Hindlimb muscle (tissue), 1 donor: ENCODE measurements around the gene ZBTB7C. TPM values are rescaled to one million over a fixed set of nuclear protein-coding genes. Genes with fewer than 3 reads are reported as not detected.

Experiments used
- DNase-seq: peaks from one replicate; pipeline ENCODE4 v3.0.0-alpha.2; 2013
- polyA plus RNA-seq: library from polyadenylated mRNA; unstranded; fragments of 120-200 nt; gene quantifications from one replicate; pipeline ENCODE4 v1.2.1, GENCODE V29; 2013; ENCODE audit not compliant: insufficient read length

ZBTB7C gene
- polyA plus RNA-seq, 1 donor = 5.8 TPM

DNA sequence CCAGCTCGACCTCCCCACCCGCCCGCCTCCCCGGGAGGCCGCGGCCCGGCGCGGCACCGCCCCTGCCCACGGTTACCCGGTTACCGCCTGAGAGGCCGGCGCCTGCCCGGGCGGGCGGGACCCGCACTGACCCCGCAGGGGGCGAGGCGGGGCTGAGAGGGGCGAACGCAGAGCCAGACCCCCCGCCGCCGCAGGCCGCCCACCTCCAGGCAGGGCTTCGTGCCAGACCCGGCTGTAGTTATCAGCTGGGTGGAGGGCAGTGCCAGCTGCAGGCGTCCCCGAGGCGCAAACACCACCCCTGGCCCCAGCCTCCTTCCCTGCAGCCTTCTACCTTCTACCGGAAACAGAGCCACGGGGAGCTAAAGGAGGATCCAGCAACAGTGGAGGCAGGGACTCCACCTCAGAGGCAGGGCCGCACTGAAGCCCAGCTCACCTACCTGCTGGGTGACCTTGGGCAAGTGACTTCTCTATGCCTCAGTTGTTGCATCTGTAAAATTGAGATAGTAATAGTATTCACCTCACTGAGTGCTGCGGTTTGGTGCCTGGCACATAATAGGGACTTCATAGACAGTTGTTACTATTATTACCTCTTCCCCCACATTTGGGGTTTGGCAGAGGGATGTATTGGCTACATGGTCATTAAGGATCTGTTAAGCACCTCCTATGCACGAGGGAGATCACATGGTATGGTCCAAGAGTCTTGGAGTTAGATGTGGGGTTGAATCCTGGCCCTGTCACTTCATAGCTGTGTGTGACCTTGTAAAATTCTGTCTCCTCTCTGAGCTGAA lies 247.1 kb downstream of the ZBTB7C start:
- DNase-seq = no peak

DNA sequence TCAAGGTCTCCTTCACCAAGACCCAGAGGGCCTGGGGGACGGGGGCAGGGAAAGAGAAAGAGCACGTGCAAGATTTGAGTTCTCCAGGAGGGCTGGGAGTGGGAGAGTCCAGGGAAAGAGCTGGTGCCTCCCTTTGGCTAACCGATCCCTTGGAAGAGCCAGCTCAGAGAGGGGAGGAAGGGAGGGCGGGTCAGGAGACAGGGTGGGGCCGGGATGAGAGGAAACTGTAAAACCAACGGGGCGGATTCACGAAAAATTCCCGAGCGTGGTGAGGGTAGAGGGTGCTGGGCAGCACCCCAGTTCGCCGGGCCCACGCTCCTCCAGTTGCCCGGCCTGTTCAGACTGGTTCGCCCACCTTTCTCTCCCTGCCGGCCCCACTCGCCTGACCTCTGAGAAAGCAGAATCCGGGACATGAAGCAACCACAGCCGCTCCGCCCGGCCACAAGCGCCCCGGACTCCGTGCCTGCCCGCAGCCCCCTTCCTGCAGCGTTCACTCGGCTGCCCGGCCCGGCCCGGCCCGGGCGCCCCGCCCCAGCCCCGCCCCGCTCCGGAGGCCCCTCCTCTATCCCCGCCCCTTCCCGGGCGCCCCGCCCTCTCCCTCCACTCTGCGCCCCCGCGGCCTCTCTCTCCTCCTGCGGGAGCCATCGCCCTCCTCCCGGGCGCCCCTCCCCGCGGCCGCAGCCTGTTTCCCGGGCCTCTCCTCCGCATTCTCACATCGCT lies 247.8 kb downstream of the ZBTB7C start:
- peak; percentile 79 for DNase-seq

DNA sequence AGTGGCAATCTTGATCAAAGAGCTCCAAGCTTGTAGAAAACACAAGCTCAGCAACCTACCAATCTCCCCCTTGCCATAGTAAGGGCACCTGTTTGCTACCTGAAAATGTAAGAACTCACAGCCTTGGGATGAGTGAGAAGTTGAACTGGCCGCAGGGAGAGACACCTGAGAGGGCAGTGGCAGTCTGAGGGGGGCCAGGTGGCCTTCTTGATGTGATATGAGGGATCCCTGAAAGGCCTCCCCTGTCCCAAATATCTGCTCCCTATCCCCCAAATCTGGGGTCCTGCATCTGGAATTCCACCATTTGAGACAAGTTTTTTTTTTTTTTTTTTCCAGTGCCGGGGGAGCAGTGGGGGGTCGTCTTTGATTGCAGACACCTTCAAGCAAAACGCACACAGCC lies 248.6 kb downstream of the ZBTB7C start:
- DNase-seq = no peak

DNA sequence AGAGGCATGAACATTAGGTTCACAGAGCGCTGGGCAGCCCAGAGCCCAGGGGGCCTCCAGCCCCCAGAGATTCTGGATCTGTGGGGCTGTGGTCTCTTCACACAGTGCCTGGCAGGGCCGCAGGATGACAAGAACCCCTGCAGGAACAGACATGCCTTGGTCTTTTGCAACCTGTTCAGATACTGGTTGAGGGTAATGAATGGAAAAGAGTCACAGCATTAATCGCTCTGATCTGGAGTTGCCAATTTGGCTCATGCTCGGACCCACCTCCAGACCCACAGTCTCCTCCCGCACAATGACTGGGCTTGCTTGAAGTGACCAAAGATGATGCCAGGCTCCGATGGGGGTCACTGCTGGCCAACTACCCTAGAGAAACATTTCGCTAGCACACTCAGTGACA lies 249.4 kb downstream of the ZBTB7C start:
- no peak for DNase-seq

DNA sequence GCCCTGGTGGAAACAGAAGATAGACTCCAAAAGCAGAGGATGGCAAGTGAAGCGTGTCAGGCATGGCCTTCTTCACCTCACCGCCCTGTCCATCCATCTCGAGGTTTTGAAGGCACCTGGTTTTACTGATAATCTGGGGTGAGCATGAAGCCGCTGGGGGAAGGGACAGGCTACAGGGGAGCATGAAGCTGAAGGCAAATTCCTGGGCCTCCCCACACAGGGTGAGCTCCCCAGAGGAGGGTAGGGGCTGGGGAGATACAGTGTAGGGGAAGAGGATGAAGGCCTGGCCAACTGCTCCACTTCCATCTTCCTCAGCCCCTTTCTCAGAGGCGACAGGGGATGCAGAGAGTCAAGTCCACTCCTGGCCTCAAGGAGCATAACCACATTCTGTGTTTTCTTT lies 250.5 kb downstream of the ZBTB7C start:
- no peak for DNase-seq

DNA sequence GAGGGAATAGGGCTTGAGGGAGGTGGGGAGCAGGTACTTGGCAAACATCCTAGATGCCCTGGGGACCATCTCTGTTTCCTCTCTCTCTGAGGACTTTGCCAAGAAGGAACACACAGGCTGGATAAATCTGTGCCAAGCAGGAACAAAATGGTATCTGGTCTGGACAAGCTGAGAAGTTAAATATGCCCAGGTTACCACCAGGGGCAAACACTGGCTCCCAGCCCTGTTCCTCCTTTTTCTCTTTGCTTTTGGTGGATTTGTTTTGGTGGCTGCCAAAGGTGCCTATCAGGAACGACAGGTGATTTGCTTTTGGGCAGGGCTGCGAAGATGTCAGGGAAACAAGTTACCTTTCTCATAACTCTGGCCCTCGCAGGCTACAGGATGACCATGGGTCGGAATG lies 251.2 kb downstream of the ZBTB7C start:
- no peak for DNase-seq

DNA sequence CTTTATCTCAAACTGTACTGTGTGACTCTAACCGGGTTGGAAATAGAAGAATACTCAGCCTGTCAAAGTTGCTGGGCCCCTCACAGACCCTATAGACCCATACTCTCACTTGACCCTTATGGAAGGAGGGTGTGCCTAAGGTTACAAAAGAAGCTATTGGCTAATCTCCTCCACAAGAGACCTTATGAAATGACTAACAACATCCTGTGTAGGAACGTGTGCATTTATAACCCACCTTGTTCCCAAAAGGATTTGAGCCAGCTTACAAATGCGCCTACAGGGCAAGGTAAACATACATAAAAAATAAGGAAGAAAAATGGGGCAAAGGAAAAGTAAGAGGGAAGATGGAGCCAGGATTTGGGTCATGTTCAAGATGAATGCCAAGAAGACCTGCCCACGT lies 253.3 kb downstream of the ZBTB7C start:
- no peak for DNase-seq

DNA sequence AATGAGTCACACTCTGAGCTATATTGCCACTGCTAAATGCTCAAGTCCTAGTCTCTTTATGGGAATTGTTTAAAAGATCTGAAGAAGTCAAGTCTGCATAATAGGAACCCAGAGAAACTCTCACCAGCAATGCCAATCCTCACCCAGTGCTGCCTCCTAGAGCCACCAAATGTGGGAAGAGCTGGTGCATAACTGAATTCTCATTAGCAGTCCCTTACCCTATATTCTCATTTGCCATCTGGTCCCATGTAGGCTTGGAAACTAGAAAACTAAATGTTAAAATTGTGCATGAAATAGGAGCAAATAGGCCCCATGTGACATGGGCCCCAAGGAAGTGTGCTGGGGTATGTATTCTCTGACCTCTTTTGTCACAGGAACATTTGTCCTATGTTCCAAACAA lies 254.4 kb downstream of the ZBTB7C start:
- DNase-seq = no peak

DNA sequence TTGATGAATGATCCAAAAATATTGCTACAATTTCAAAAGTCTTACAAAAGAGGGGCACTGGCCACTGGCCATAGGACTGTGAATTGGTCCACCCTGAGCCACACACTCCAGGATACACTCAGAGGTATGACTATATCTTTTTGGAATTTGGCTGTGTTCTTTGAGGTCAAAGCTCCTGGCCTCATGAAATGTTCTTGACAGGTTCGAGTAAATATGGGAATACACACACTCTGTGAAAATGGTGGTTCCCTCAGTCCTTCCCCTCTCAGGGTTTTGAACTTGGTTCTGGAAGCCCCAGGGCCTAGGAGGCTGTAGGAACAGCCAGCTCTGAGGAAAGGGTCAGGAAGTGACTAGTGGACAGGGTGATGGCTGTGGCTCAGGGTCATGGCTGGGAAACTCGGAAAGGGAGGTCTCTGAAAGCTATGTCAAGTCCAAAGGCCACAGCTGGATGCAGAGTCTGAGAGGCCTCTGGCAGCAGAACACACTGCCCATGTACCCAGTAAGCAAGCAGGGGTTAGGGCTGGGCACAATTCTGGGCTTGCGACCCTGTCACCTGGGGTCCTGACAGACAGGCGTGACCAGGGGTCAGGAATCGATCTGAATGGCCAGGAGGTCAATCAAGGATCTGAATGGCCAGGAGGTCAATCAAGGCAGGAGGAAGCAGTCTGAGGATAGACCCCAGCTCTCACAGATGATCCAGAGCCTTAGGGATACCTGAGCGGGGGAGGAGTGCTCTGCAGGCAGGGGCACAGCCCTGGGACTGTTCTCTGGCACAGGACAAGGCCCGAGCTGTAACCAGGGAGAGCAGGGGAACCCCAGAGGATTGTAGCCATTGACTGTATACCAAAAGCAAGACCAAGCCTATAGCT lies 255.3 kb downstream of the ZBTB7C start:
- DNase-seq = no peak

DNA sequence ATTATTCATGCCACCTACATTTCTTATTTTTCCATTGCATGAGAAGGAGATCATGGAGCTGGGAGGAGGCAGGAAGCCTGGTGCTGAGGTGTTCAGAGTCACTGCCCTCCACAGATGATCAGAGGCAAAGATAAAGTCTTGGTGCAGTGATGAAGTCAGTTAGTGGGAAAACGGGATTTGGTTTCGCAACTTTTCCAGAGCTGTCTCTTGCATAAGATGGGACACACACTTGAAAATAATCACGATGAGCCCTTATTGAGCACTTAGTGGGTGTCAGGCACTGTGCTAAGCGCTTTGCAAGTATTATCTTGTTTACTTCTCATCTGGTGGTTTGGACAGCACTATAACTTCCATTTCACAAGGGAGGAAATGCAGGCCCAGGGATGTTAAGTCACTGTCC lies 256.6 kb downstream of the ZBTB7C start:
- DNase-seq = no peak

DNA sequence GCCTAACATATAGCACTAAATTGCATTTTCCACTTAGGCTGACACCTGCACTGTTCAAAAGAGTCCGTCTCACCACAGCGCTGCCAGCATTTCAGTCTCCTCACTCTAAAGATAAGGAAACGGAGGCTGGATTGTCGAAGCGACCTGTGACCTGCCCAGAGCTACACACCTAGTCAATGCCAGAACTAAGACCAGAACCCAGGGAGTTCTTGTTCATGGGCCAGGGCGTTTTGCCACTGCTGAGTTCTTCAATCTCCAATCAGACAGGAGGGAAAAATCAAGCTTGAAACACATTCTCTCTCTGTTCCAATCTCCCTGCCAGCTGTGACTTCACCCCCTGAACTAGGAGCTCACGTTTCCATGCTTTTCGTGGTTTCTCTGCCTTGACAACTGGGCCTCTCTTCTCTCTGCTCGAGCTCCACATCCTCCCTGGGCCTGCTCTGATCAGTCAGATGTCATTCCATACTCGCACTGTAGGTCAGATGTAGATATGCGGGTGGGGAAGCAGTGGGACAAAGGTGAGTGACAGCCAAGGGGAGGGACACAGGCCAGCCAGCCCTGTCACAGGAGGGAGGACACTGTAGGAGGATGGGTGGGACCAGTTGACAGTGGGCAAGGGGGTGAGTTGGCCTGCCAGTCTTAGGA lies 257.6 kb downstream of the ZBTB7C start:
- no peak for DNase-seq

DNA sequence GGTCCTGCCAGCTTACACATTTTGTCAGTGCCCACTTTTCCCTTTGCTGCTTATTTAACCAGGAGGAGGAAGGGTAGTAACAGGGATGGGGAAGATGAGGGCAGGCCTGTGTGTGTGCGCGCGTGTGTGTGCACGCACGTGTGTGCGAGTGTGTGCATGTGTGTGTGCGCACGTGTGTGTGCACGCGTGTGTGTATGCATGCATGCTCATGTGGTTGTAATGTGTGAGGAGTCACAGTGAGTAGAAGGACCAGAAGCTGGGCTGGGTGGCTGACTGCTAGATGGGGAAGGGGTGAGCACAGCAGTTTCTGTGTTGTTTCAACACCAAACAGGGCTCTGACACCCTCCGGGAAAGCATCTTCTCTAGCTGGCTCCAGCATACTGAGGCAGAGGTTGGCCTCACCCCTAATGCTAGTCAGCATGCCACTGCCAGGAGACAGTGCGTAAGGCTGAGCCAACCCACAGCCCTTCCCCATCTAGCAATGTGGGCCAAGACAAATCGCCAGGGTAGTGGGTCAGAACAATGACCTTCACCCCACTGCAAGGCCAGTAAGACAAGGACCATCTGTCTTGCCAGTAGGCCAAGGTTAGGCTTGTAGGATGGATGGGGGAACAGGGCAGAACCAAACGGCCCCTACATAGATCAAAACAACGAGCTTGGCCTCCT lies 260.0 kb downstream of the ZBTB7C start:
- no peak for DNase-seq

DNA sequence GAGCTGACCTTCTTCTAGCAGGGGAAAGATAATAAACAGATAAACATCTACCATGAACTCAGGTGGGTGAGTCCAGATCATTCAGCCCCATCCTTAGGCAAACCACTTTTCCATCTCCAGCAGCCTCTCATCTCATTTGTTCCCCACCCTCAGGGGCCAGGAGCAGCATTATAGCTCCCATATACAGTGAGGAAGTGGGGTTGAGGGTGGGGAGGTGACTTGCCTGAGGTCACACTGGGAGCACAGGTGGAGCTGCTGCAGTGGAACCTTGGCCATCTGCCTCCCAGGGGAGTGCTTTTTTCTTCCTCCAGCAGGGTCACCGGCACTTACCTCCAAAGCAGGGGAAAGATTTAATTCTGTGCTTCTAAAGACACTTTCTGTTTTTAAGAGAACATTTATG lies 266.2 kb downstream of the ZBTB7C start:
- no peak for DNase-seq

DNA sequence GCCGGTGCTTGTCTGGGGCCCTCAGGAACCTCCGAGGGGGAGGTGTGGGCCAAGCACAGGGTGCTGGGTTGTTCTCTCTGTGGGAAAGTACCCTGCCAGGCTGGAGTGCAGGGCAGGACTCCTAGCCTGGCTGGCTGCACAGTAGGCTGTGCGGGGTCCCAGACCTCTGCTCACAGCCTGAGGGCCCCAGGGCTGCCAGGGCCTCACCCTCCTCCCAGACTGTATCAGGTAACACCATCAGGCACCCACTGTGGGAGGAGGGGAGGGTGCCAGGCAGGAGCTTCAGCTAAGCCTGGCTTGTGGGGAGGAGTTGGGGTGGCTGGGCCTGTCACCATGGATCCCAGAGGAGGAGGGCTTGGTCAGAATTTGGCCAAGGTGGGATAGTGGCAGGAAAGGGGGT lies 266.8 kb downstream of the ZBTB7C start:
- no peak for DNase-seq

DNA sequence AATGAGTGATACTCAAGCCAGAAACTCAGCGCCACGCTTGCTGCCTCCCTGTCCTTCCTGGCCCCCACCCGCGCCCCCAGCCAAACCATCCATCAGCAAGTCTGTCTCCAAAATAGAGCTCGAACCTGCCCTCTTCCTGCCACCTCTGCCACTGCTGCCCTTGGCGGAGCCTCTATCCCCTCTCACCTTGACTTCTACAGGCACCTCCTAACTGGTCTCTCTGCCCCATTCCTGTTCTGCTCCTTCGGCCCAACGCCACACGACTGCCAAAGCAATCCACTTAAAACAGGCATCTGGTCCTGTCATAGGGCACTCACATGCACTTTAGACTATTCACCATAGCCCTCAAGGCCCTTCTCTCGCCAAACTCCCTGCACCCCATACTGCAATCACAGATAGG lies 268.5 kb downstream of the ZBTB7C start:
- DNase-seq = no peak

DNA sequence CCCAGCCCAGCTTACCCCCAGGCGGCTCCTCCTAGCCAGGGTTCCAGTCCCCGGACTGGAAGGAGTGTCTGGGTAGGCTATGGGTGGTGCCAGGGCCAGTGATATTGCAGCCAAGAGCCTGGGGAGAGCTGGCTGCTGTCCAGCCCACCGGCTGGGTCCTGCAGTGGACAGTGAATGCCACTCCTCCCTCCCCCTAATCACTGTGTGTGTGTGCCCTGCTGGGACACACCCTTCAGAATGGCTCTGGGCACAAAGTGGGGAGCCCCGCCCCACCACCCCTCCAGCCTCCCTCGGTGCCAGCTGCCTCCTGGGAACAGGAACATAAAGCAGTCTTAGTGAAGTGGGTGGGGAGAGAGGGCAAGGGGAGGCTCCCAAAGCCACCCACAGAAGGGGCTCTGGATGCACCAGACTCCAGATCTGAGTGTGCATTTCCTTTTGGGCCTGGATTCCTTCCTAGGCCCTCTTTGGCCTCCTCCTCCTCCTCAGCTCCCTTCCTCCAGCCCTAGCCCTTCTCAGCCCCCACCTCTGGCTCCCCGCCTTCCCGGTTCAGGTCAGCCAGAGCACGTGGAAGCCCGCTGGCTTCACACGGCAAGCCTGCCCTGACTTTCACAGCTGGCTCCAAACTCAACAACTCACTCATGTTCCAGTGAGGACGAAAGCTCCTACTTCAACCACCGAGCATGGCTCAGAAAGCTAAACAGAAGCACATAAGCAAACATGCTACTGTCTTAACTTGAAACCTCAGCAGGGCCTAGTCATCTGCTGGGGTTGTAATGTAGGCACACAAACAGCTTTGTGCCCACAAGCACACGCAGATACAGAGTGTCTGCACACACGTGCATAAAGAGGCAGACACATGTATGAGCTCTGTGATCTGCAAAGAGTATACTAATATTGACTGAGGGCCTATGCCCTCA lies 269.5 kb downstream of the ZBTB7C start:
- DNase-seq = no peak

DNA sequence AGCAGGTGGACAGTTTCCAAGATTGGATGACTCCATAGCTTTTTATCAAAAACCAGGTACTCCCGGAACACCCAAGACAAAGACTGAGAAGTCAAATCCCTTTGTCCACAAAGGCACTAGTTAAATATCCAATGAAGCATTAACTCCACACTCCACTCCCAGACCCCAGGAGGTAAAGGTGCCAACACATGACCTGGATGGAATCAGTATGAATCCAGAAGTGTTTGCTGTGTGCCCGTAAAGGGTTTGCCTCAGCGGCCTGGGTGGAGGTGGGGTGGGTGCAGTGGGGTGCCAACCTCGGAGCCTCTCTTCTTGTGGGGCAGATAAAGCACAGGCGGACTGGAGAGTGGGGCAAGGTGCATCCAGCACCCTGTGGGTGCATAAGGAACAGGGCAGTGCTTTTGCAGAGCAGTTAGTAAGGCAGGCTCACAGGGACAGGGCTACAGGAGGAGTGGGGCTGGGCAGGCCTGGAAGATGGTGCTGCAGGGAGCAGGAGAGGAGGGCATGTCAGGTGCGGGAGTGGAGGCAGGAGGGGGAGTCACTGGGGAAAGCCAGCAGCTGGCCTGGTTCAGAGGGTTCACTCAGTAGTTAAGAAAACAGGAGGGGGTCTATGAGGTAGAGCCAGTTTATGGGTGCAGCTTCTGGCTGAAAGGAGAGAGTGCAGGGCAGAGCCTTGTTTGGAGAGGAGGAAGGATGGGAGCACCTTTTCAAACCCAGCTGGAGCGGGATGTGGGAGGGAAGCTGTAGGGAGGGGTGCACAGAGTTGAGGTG lies 270.3 kb downstream of the ZBTB7C start:
- DNase-seq = no peak

DNA sequence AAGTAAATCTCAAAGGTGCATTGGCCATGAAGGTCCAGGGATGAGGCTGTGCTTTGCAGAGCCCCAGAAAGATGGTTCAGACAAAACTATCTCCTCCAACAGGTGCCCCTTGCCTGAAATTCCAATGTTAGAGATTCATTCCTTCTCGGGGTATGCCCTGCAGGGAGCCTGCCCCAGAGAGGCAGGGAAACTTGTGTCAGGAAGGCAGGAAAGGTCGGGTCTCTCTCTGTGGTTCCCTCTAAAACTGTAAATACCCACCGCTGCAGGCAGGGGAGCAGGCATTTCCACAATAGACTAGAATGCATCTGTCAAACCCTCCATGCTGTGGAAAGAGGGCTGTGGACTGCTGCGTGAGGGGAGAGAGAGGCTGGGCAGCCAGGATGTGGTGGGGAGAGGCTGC lies 271.0 kb downstream of the ZBTB7C start:
- no peak for DNase-seq

DNA sequence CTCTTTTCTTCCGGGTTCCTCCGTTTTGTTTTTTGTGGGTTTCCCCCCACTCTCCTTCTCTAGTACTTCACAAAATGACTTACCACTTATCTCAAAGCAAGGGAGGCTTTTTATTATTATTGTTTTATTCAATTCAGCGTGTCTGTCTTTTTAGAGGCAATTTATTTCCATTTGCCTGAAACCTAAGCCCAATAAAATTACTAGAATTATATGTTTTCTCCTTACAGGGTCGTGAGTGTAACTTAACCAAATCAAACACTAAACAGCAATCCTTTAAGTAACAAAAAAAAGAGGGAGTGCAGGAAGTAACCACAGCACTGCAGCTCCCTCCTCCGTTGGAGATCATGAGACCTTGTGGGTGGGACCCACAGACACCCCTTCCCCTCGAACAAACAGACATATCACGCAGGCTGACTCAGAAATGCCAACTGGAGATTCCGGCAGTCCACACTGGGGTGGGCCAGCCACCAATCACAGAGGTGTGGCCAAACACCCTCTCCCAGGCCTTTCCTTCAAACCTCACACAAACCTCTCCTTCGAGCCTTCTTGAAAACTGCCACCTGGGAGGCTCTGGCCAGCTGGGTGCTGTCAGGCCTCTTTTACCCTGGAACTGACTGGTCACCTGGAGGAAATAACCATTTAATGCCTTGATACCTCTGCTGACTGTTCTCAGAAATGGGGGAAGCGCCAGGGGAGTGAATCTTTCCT lies 271.7 kb downstream of the ZBTB7C start:
- no peak for DNase-seq
